Measurements from ENCODE around the gene COG5.

- peak; percentile 44 for TF ChIP-seq CTCF (conservative IDR thresholded peaks at IDR 0.05; ENCODE audit: low read depth, low read length)
- TF ChIP-seq EZH2 (IDR thresholded peaks at IDR 0.05; ENCODE audit: borderline replicate concordance, low read depth, low read length, poor library complexity, severe bottlenecking): no peak
Measured at GRCh38 chr7:107384025-107384424, 179.7 kb downstream of the COG5 start.
